Measurements from ENCODE around the gene PKP4.

Gene PKP4

GRCh38 chr2:158498749-158499136 is 42.0 kb downstream of the PKP4 start:
- no peak overlapping the region for H3K4me3 ChIP-seq (ENCODE audit: low read depth, low read length)
- TF ChIP-seq POLR2A (IDR thresholded peaks at IDR 0.05; ENCODE audit: extremely low read depth, insufficient read length), result no peak
- no peak for TF ChIP-seq CTCF (IDR thresholded peaks at IDR 0.05; ENCODE audit: low read depth, low read length)
- no peak for TF ChIP-seq MYC (IDR thresholded peaks at IDR 0.05; ENCODE audit: low read depth, low read length)
- no peak for TF ChIP-seq MAX (IDR thresholded peaks at IDR 0.05; ENCODE audit: low read depth, low read length)
- DNase-seq (ENCODE audit: low read depth), result no peak

GRCh38 chr2:158499383-158499782 is 42.6 kb downstream of the PKP4 start:
- TF ChIP-seq CTCF (IDR thresholded peaks at IDR 0.05; ENCODE audit: low read depth, low read length), result no peak
- no peak for TF ChIP-seq MYC (IDR thresholded peaks at IDR 0.05; ENCODE audit: low read depth, low read length)
- no peak for TF ChIP-seq POLR2A (IDR thresholded peaks at IDR 0.05; ENCODE audit: extremely low read depth, insufficient read length)
- no peak for TF ChIP-seq MAX (IDR thresholded peaks at IDR 0.05; ENCODE audit: low read depth, low read length)
- no peak overlapping the region for H3K4me3 ChIP-seq (ENCODE audit: low read depth, low read length)
- no peak for DNase-seq (ENCODE audit: low read depth)

GRCh38 chr2:158500333-158500732 is 43.6 kb downstream of the PKP4 start:
- TF ChIP-seq POLR2A (IDR thresholded peaks at IDR 0.05; ENCODE audit: extremely low read depth, insufficient read length), result no peak
- no peak for TF ChIP-seq MAX (IDR thresholded peaks at IDR 0.05; ENCODE audit: low read depth, low read length)
- TF ChIP-seq CTCF (IDR thresholded peaks at IDR 0.05; ENCODE audit: low read depth, low read length), result no peak
- no peak for TF ChIP-seq MYC (IDR thresholded peaks at IDR 0.05; ENCODE audit: low read depth, low read length)
- no peak for DNase-seq (ENCODE audit: low read depth)

GRCh38 chr2:158501301-158501700 is 44.5 kb downstream of the PKP4 start:
- TF ChIP-seq CTCF (IDR thresholded peaks at IDR 0.05; ENCODE audit: low read depth, low read length) (no peak), MYC (IDR thresholded peaks at IDR 0.05; ENCODE audit: low read depth, low read length) (no peak), POLR2A (IDR thresholded peaks at IDR 0.05; ENCODE audit: extremely low read depth, insufficient read length) (no peak), MAX (IDR thresholded peaks at IDR 0.05; ENCODE audit: low read depth, low read length) (no peak)
- DNase-seq (ENCODE audit: low read depth), result no peak
- H3K4me3 ChIP-seq (ENCODE audit: low read depth, low read length), result no peak overlapping the region

More at GRCh38 chr2:158500333-158500732, 43.6 kb downstream of the PKP4 start:
- no peak overlapping the region for H3K4me3 ChIP-seq (ENCODE audit: low read depth, low read length)

GRCh38 chr2:158502974-158503373 is 46.2 kb downstream of the PKP4 start:
- TF ChIP-seq CTCF (IDR thresholded peaks at IDR 0.05; ENCODE audit: low read depth, low read length) (no peak), MYC (IDR thresholded peaks at IDR 0.05; ENCODE audit: low read depth, low read length) (no peak), POLR2A (IDR thresholded peaks at IDR 0.05; ENCODE audit: extremely low read depth, insufficient read length) (no peak), MAX (IDR thresholded peaks at IDR 0.05; ENCODE audit: low read depth, low read length) (no peak)
- no peak overlapping the region for H3K4me3 ChIP-seq (ENCODE audit: low read depth, low read length)
- no peak for DNase-seq (ENCODE audit: low read depth)

- no peak overlapping the region for H3K4me3 ChIP-seq (ENCODE audit: low read depth, low read length)
- TF ChIP-seq CTCF (IDR thresholded peaks at IDR 0.05; ENCODE audit: low read depth, low read length) (no peak), MAX (IDR thresholded peaks at IDR 0.05; ENCODE audit: low read depth, low read length) (no peak), MYC (IDR thresholded peaks at IDR 0.05; ENCODE audit: low read depth, low read length) (no peak), POLR2A (IDR thresholded peaks at IDR 0.05; ENCODE audit: extremely low read depth, insufficient read length) (no peak)
- DNase-seq (ENCODE audit: low read depth), result no peak
Observed at GRCh38 chr2:158504088-158504487, 47.3 kb downstream of the PKP4 start.
